ENCODE measurements around the gene CDK16. TPM values are rescaled to one million over a fixed set of nuclear protein-coding genes. Genes with fewer than 3 reads are reported as not detected.

CDK16 gene
- polyA plus RNA-seq, 1 donor from 2014 or later, result 99.0 TPM

- H4K20me1 ChIP-seq (ENCODE audit: insufficient read depth), result no peaks in the 10 kb centered on the region
- no peak overlapping the region for H3K4me3 ChIP-seq (ENCODE audit: low read length)
- no peak overlapping the region for H2AFZ ChIP-seq (ENCODE audit: low read depth, low read length)
- H3K27me3 ChIP-seq (ENCODE audit: insufficient read depth, low read depth, low read length), result no peaks in the 10 kb centered on the region
- no peaks in the 10 kb centered on the region for H3F3A ChIP-seq (ENCODE audit: insufficient read depth, low read length, poor library complexity, severe bottlenecking)
- no peaks in the 10 kb centered on the region for H3K36me3 ChIP-seq (ENCODE audit: insufficient read depth, low read length)
- H3K79me2 ChIP-seq (replicated peaks; ENCODE audit: insufficient read depth, low read length), result no peaks in the 10 kb centered on the region
- H3K9me3 ChIP-seq (ENCODE audit: low read length), result no peaks in the 10 kb centered on the region
- no peak overlapping the region for H3K4me2 ChIP-seq (ENCODE audit: low read length)
- no peak for TF ChIP-seq REST (IDR thresholded peaks at IDR 0.05; ENCODE audit: borderline replicate concordance)
- no peak for TF ChIP-seq POLR2AphosphoS5 (IDR thresholded peaks at IDR 0.05)
- no peak for TF ChIP-seq EP300 (conservative IDR thresholded peaks at IDR 0.05; ENCODE audit: poor library complexity, severe bottlenecking)
- no peak for TF ChIP-seq SMC3 (conservative IDR thresholded peaks at IDR 0.05; ENCODE audit: poor library complexity)
- no peaks in the 10 kb centered on the region for H3K9me2 ChIP-seq (ENCODE audit: insufficient read depth, low read length)
- no peak overlapping the region for H3K9ac ChIP-seq (ENCODE audit: low read length)
- H3K27ac ChIP-seq (ENCODE audit: low read length), result no peak overlapping the region
These were observed 29.5 kb downstream of the CDK16 start for GRCh38 chrX:47247999-47248320.

- H4K20me1 ChIP-seq (ENCODE audit: insufficient read depth), result no peaks in the 10 kb centered on the region
- H3K9me2 ChIP-seq (ENCODE audit: insufficient read depth, low read length), result no peaks in the 10 kb centered on the region
- no peak overlapping the region for H3K4me3 ChIP-seq (ENCODE audit: low read length)
- no peaks in the 10 kb centered on the region for H3K79me2 ChIP-seq (replicated peaks; ENCODE audit: insufficient read depth, low read length)
- TF ChIP-seq EP300 (conservative IDR thresholded peaks at IDR 0.05; ENCODE audit: poor library complexity, severe bottlenecking) (no peak), MXI1 (conservative IDR thresholded peaks at IDR 0.05; ENCODE audit: poor library complexity, severe bottlenecking) (no peak), TAF1 (IDR thresholded peaks at IDR 0.05; ENCODE audit: low read depth) (no peak), POLR2AphosphoS5 (IDR thresholded peaks at IDR 0.05) (no peak), REST (IDR thresholded peaks at IDR 0.05; ENCODE audit: borderline replicate concordance) (no peak), EZH2 (IDR thresholded peaks at IDR 0.05; ENCODE audit: borderline replicate concordance, insufficient read depth, low read length, poor library complexity, severe bottlenecking) (no peak), CTCF (IDR thresholded peaks at IDR 0.05; ENCODE audit: poor library complexity, severe bottlenecking) (no peak), SMC3 (conservative IDR thresholded peaks at IDR 0.05; ENCODE audit: poor library complexity) (no peak), RAD21 (conservative IDR thresholded peaks at IDR 0.05) (no peak)
- H3K27ac ChIP-seq (ENCODE audit: low read length), result no peak overlapping the region
- H3K9ac ChIP-seq (ENCODE audit: low read length), result no peak overlapping the region
- H3K36me3 ChIP-seq (ENCODE audit: insufficient read depth, low read length), result no peaks in the 10 kb centered on the region
- no peaks in the 10 kb centered on the region for H3K27me3 ChIP-seq (ENCODE audit: insufficient read depth, low read depth, low read length)
- H3K9me3 ChIP-seq (ENCODE audit: low read length), result no peaks in the 10 kb centered on the region
- no peak overlapping the region for H3K4me2 ChIP-seq (ENCODE audit: low read length)
- H2AFZ ChIP-seq (ENCODE audit: low read depth, low read length), result no peak overlapping the region
- H3F3A ChIP-seq (ENCODE audit: insufficient read depth, low read length, poor library complexity, severe bottlenecking), result no peaks in the 10 kb centered on the region
These were observed 30.1 kb downstream of the CDK16 start for GRCh38 chrX:47248576-47248975.

Data from neural cell (in vitro differentiated cells).